ENCODE measurements around the gene TENT5C. TPM values are rescaled to one million over a fixed set of nuclear protein-coding genes. Genes with fewer than 3 reads are reported as not detected.

Gene TENT5C
- total and polyA plus RNA-seq, 9 of the 15 experiments (the other 6 are each of a cell fraction or from before 2014, with no cell fraction given) = 1.8 to 7.7 (median 4.0) TPM

DNA sequence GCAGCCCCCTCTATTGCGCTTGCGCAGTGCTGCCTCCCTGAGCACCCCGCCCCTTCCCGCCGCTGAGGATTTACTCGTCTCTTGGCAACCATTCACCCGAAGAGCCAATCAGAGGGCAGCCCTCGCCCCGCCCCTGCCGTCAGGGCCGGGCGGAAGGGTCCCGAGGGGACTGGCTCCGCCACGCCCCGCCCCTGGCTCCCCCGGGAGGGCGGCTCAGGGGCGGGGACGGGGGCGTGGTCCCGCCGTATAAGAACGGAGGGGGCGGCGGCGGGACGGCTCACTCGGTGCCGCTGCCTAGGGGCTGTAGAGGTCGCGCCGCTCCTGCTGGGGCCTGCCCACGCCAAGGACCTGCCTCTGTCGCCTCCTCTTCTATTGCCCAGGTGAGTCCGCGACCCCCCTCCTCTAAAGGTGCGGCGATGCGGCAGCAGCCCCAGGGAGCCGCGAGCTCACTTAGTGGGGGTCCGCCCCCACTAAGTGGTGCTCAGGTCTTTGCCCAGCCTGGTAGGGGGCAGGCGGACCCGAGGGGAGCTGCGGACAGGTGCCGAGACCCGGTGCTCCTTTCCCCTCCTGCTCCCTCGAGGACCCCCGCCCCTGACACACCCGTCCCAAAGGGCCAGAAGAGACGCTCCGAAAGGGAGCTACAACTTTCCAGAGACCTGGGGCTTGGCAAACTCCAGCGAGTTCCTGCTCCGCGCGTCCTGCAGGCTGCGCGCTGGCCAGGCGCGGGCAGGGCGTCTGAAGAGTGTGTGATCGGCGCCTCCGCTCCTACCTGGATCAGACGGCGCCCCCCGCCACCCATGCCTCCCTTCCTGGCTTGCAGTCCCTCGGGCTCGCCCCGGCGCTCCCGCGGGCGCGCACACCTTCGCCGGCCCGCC is at the start of gene TENT5C (continued):
- TF ChIP-seq, protein P1, sequence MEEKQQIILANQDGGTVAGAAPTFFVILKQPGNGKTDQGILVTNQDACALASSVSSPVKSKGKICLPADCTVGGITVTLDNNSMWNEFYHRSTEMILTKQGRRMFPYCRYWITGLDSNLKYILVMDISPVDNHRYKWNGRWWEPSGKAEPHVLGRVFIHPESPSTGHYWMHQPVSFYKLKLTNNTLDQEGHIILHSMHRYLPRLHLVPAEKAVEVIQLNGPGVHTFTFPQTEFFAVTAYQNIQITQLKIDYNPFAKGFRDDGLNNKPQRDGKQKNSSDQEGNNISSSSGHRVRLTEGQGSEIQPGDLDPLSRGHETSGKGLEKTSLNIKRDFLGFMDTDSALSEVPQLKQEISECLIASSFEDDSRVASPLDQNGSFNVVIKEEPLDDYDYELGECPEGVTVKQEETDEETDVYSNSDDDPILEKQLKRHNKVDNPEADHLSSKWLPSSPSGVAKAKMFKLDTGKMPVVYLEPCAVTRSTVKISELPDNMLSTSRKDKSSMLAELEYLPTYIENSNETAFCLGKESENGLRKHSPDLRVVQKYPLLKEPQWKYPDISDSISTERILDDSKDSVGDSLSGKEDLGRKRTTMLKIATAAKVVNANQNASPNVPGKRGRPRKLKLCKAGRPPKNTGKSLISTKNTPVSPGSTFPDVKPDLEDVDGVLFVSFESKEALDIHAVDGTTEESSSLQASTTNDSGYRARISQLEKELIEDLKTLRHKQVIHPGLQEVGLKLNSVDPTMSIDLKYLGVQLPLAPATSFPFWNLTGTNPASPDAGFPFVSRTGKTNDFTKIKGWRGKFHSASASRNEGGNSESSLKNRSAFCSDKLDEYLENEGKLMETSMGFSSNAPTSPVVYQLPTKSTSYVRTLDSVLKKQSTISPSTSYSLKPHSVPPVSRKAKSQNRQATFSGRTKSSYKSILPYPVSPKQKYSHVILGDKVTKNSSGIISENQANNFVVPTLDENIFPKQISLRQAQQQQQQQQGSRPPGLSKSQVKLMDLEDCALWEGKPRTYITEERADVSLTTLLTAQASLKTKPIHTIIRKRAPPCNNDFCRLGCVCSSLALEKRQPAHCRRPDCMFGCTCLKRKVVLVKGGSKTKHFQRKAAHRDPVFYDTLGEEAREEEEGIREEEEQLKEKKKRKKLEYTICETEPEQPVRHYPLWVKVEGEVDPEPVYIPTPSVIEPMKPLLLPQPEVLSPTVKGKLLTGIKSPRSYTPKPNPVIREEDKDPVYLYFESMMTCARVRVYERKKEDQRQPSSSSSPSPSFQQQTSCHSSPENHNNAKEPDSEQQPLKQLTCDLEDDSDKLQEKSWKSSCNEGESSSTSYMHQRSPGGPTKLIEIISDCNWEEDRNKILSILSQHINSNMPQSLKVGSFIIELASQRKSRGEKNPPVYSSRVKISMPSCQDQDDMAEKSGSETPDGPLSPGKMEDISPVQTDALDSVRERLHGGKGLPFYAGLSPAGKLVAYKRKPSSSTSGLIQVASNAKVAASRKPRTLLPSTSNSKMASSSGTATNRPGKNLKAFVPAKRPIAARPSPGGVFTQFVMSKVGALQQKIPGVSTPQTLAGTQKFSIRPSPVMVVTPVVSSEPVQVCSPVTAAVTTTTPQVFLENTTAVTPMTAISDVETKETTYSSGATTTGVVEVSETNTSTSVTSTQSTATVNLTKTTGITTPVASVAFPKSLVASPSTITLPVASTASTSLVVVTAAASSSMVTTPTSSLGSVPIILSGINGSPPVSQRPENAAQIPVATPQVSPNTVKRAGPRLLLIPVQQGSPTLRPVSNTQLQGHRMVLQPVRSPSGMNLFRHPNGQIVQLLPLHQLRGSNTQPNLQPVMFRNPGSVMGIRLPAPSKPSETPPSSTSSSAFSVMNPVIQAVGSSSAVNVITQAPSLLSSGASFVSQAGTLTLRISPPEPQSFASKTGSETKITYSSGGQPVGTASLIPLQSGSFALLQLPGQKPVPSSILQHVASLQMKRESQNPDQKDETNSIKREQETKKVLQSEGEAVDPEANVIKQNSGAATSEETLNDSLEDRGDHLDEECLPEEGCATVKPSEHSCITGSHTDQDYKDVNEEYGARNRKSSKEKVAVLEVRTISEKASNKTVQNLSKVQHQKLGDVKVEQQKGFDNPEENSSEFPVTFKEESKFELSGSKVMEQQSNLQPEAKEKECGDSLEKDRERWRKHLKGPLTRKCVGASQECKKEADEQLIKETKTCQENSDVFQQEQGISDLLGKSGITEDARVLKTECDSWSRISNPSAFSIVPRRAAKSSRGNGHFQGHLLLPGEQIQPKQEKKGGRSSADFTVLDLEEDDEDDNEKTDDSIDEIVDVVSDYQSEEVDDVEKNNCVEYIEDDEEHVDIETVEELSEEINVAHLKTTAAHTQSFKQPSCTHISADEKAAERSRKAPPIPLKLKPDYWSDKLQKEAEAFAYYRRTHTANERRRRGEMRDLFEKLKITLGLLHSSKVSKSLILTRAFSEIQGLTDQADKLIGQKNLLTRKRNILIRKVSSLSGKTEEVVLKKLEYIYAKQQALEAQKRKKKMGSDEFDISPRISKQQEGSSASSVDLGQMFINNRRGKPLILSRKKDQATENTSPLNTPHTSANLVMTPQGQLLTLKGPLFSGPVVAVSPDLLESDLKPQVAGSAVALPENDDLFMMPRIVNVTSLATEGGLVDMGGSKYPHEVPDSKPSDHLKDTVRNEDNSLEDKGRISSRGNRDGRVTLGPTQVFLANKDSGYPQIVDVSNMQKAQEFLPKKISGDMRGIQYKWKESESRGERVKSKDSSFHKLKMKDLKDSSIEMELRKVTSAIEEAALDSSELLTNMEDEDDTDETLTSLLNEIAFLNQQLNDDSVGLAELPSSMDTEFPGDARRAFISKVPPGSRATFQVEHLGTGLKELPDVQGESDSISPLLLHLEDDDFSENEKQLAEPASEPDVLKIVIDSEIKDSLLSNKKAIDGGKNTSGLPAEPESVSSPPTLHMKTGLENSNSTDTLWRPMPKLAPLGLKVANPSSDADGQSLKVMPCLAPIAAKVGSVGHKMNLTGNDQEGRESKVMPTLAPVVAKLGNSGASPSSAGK (IDR thresholded peaks at IDR 0.05) = no peak
- no peak for TF ChIP-seq IRF2 (CRISPR knock-in tag; IDR thresholded peaks at IDR 0.05)
- TF ChIP-seq, protein P2, sequence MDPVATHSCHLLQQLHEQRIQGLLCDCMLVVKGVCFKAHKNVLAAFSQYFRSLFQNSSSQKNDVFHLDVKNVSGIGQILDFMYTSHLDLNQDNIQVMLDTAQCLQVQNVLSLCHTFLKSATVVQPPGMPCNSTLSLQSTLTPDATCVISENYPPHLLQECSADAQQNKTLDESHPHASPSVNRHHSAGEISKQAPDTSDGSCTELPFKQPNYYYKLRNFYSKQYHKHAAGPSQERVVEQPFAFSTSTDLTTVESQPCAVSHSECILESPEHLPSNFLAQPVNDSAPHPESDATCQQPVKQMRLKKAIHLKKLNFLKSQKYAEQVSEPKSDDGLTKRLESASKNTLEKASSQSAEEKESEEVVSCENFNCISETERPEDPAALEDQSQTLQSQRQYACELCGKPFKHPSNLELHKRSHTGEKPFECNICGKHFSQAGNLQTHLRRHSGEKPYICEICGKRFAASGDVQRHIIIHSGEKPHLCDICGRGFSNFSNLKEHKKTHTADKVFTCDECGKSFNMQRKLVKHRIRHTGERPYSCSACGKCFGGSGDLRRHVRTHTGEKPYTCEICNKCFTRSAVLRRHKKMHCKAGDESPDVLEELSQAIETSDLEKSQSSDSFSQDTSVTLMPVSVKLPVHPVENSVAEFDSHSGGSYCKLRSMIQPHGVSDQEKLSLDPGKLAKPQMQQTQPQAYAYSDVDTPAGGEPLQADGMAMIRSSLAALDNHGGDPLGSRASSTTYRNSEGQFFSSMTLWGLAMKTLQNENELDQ (CRISPR knock-in tag; IDR thresholded peaks at IDR 0.05; ENCODE audit: borderline replicate concordance) = no peak
- no peak for TF ChIP-seq BRF1 (IDR thresholded peaks at IDR 0.05; ENCODE audit: borderline replicate concordance, extremely low read depth, insufficient read length)
- TF ChIP-seq, protein P3, sequence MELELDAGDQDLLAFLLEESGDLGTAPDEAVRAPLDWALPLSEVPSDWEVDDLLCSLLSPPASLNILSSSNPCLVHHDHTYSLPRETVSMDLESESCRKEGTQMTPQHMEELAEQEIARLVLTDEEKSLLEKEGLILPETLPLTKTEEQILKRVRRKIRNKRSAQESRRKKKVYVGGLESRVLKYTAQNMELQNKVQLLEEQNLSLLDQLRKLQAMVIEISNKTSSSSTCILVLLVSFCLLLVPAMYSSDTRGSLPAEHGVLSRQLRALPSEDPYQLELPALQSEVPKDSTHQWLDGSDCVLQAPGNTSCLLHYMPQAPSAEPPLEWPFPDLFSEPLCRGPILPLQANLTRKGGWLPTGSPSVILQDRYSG (tag; conservative IDR thresholded peaks at IDR 0.05; ENCODE audit: low read depth) = no peak
- TF ChIP-seq FOSL1 (tag; conservative IDR thresholded peaks at IDR 0.05) = no peak
- TF ChIP-seq TEAD4 (IDR thresholded peaks at IDR 0.05; ENCODE audit: low read length) = no peak
- no peak for TF ChIP-seq TEAD4 (CRISPR knock-in tag; IDR thresholded peaks at IDR 0.05; ENCODE audit: borderline replicate concordance)
- no peak for TF ChIP-seq ZNF41 (CRISPR knock-in tag; conservative IDR thresholded peaks at IDR 0.05)
- TF ChIP-seq ETV5 (CRISPR knock-in tag; IDR thresholded peaks at IDR 0.05; ENCODE audit: low read depth) = no peak
- TF ChIP-seq ZNF282 (CRISPR knock-in tag; IDR thresholded peaks at IDR 0.05) = no peak

All from K562 (cell line).